Nephron (organoid): Measurements from ENCODE around the gene MGRN1.

Experiments used
- H3K27ac Mint-ChIP-seq, 3 experiments: 2 replicates each; pipeline ENCODE4 v1.8.0; 2020; ENCODE audit warnings: mixed read lengths in 3 of 3, mild to moderate bottlenecking in 2 of 3, moderate library complexity in 1 of 3
- H3K27me3 Mint-ChIP-seq: 2 replicates; pipeline ENCODE4 v1.8.0; 2021; ENCODE audit warnings: low read depth, mild to moderate bottlenecking, moderate library complexity, mixed read lengths
- H3K36me3 Mint-ChIP-seq: 2 replicates; pipeline ENCODE4 v1.8.0; 2020; ENCODE audit warnings: low read depth, mixed read lengths
- H3K4me1 Mint-ChIP-seq: 2 replicates; pipeline ENCODE4 v1.8.0; 2020; ENCODE audit warnings: mixed read lengths
- H3K4me3 Mint-ChIP-seq, 3 experiments: 2 replicates each; pipeline ENCODE4 v1.8.0; 2020; ENCODE audit warnings: mild to moderate bottlenecking in 3 of 3, mixed read lengths in 3 of 3, moderate library complexity in 2 of 3
- H3K9me3 Mint-ChIP-seq: 2 replicates; pipeline ENCODE4 v1.8.0; 2020; ENCODE audit warnings: mixed read lengths
- CTCF ChIP-seq, 3 experiments: fragments of 200-600 bp; sonication (generic); IDR thresholded peaks; one replicate each; pipeline ENCODE4 v1.5.0; 2021; ENCODE audit warnings: antibody characterized with exemption in 3 of 3; ENCODE audit not compliant: unreplicated experiment in 3 of 3

Gene MGRN1

GRCh38 chr16:4639899-4640509 lies 15.4 kb downstream of the MGRN1 start:
- Mint-ChIP-seq H3K36me3 (peaks cover 9% of the 10 kb centered on the region), H3K9me3 (no peaks in the 10 kb centered on the region), H3K27me3 (no peaks in the 10 kb centered on the region), H3K4me1 (no peaks in the 10 kb centered on the region), H3K27ac (peak overlapping the region in 1 of 3 experiments; percentile 27), H3K4me3 (no peak overlapping the region)
- TF ChIP-seq CTCF (IDR thresholded peaks at IDR 0.05; ENCODE audit: unreplicated experiment in 3 of 3), result no peak

GRCh38 chr16:4640572-4641305 lies 16.1 kb downstream of the MGRN1 start:
- Mint-ChIP-seq H3K27me3 (no peaks in the 10 kb centered on the region), H3K27ac (peak overlapping the region in 2 of 3 experiments; percentile 12 to 52), H3K4me3 (no peak overlapping the region), H3K4me1 (no peaks in the 10 kb centered on the region), H3K36me3 (peaks cover 16% of the 10 kb centered on the region), H3K9me3 (no peaks in the 10 kb centered on the region)
- no peak for TF ChIP-seq CTCF (IDR thresholded peaks at IDR 0.05; ENCODE audit: unreplicated experiment in 3 of 3)

GRCh38 chr16:4641306-4641687 lies 16.7 kb downstream of the MGRN1 start:
- H3K27ac Mint-ChIP-seq, result peak overlapping the region in 1 of 3 experiments; percentile 12
- no peaks in the 10 kb centered on the region for H3K4me1 Mint-ChIP-seq
- H3K4me3 Mint-ChIP-seq, result no peak overlapping the region
- no peaks in the 10 kb centered on the region for H3K27me3 Mint-ChIP-seq
- TF ChIP-seq CTCF (IDR thresholded peaks at IDR 0.05; ENCODE audit: unreplicated experiment in 3 of 3), result no peak
- no peaks in the 10 kb centered on the region for H3K9me3 Mint-ChIP-seq
- peaks cover 16% of the 10 kb centered on the region for H3K36me3 Mint-ChIP-seq

- peaks cover 16% of the 10 kb centered on the region for H3K36me3 Mint-ChIP-seq
- H3K27me3 Mint-ChIP-seq, result no peaks in the 10 kb centered on the region
- TF ChIP-seq CTCF (IDR thresholded peaks at IDR 0.05; ENCODE audit: unreplicated experiment in 3 of 3), result no peak
- H3K4me3 Mint-ChIP-seq, result no peak overlapping the region
- H3K4me1 Mint-ChIP-seq, result no peaks in the 10 kb centered on the region
- H3K27ac Mint-ChIP-seq, result no peak overlapping the region
- H3K9me3 Mint-ChIP-seq, result no peaks in the 10 kb centered on the region
Observed at GRCh38 chr16:4641895-4642294, 17.3 kb downstream of the MGRN1 start.

- Mint-ChIP-seq H3K27me3 (no peaks in the 10 kb centered on the region), H3K36me3 (peaks cover 39% of the 10 kb centered on the region), H3K27ac (no peak overlapping the region), H3K4me3 (no peak overlapping the region), H3K4me1 (no peaks in the 10 kb centered on the region), H3K9me3 (peaks cover 6% of the 10 kb centered on the region)
- TF ChIP-seq CTCF (IDR thresholded peaks at IDR 0.05; ENCODE audit: unreplicated experiment in 3 of 3), result no peak
Observed at GRCh38 chr16:4646773-4647643, 22.4 kb downstream of the MGRN1 start.
